Stomach smooth muscle (tissue), 2 donors: ENCODE results near the gene CDC42BPA.

Experiments used
- H3K27ac ChIP-seq: one replicate; pipeline ENCODE4 v1.7.0; 2013; ENCODE audit warnings: mild to moderate bottlenecking, low read length, inconsistent platforms
- H3K27me3 ChIP-seq, 2 donors: one replicate each; pipeline ENCODE4 v1.7.0; 2013; ENCODE audit warnings: low read length in 2 of 2; ENCODE audit not compliant: insufficient read depth in 2 of 2, control insufficient read depth in 1 of 2
- H3K36me3 ChIP-seq, 2 donors: one replicate each; pipeline ENCODE4 v1.7.0; 2013; ENCODE audit warnings: low read length in 2 of 2; ENCODE audit not compliant: control insufficient read depth in 2 of 2, insufficient read depth in 2 of 2
- H3K4me1 ChIP-seq: one replicate; pipeline ENCODE4 v1.7.0; 2013; ENCODE audit warnings: low read length; ENCODE audit not compliant: control insufficient read depth, insufficient read depth
- H3K4me3 ChIP-seq, 2 donors: one replicate each; pipeline ENCODE4 v1.7.0; 2013; ENCODE audit warnings: low read length in 2 of 2
- H3K9ac ChIP-seq, 2 donors: one replicate each; pipeline ENCODE4 v1.7.0; 2013; ENCODE audit warnings: low read length in 2 of 2, mild to moderate bottlenecking in 1 of 2
- H3K9me3 ChIP-seq, 2 donors: one replicate each; pipeline ENCODE4 v1.7.0; 2013; ENCODE audit warnings: low read length in 2 of 2; ENCODE audit not compliant: control insufficient read depth in 2 of 2
- donor health status: healthy.
- donor health status: Pancreatic carcinoma.

Gene CDC42BPA

DNA sequence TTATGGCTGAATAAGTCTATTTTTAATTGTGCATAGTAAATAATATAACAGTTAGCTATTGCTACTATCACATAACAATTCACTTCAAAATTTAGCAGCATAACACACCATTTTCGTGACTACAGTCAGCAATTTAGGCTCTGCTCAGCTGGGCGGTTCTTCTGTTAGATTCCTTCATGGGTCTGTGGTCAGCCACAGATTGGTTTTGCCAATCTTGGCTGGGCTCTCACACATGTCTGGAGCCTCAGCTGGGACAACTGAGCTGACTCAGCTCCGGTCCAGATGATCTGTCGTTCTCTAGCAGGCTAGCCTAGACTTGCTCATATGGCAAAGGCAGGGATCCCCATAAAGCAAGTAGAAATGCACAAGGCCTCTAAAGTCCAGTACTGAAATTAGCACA lies 15.1 kb upstream of the CDC42BPA start:
- H3K27me3 ChIP-seq: no peaks in the 10 kb centered on the region
- no peaks in the 10 kb centered on the region for H3K4me1 ChIP-seq
- H3K4me3 ChIP-seq: no peak overlapping the region
- no peaks in the 10 kb centered on the region for H3K9me3 ChIP-seq
- no peak overlapping the region for H3K27ac ChIP-seq
- no peak overlapping the region for H3K9ac ChIP-seq
- H3K36me3 ChIP-seq: no peaks in the 10 kb centered on the region

DNA sequence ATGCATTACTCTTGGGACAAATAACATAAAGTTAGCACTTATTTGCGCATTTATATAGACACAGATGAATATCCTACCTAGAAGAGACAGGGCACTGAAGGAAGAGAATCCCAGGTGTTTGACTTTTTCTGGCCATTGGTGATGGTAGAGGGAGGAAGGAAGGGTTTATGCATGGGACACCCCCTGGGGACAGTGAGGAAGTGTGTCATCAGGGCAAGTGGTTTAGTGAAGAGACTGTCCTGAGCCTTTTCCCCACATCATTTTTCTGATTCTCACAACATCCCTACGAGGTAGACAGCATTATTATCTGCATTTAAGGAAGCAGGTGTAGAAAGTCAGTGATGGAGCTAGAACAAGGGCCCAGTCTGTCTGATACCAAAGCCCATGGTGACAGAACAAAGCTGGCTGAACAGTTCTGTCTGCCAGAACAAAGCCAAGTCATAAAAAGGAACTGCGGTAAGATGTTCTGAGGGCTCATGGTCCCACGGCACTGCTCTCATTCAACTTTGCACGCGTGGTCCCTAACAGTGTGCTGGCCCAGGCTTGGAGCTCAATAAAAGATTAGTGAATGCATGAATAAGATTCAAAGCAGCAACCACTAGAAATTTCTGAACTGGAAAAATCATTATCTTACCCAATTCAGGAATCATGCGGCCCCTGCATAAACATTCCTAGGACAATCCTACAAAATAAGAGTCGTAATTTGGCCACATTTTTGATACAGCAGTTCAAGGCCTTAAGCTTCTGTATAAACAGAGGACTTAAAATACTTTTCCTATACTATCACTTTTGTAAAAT lies 12.2 kb upstream of the CDC42BPA start:
- Histone ChIP-seq H3K4me1 (no peaks in the 10 kb centered on the region), H3K9ac (no peak overlapping the region), H3K9me3 (no peaks in the 10 kb centered on the region), H3K27ac (no peak overlapping the region), H3K36me3 (no peaks in the 10 kb centered on the region), H3K4me3 (no peak overlapping the region), H3K27me3 (no peaks in the 10 kb centered on the region)

DNA sequence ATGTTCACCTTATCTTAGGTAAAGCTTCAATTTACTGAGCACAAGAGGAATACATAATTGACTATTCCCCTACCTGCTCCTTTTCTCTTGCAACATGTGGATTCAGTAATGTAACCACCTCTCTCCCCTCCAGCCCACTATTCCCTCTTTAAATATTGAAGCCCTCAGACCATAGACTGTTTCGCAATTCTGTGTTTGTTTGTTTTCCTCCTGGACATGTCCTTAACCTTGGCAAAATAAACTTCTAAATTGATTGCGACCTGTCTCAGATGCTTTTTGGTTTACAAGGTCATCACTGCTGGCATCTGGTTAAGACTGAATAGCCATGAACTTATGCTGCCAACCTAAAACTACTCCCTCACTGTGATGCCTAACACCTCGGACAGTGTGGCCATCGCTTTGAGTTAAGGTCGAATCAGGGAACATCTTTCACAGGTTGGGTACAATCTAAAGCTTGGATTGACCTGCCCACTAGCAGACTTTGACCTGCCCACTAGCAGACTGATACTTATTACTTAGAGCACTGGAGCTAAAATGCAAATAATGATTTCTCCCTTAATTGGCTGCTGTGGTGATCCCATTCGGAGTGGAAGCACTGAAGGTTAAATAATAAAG lies 10.2 kb upstream of the CDC42BPA start:
- Histone ChIP-seq H3K4me3 (no peak overlapping the region), H3K27ac (no peak overlapping the region), H3K9me3 (no peaks in the 10 kb centered on the region), H3K36me3 (no peaks in the 10 kb centered on the region), H3K4me1 (no peaks in the 10 kb centered on the region), H3K27me3 (no peaks in the 10 kb centered on the region), H3K9ac (no peak overlapping the region)

DNA sequence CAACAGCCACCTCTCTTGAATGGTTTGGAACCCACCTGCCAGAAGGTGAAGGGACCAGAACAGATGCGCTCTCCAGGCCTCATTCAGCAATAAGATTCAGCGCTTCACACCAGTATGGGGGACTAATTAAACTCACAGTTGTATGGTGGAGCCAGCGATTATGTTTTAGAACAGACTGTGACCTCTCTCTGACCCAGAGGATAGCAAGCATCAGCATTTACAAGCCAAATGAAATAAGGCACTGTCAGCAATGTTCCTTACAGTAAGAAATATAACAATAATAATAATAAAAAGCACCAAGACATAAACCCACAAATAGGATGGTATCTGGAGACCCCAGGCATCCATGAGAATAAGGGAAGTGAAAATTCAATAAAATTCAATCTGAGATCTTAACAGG lies 6.9 kb upstream of the CDC42BPA start:
- H3K27me3 ChIP-seq: no peaks in the 10 kb centered on the region
- no peaks in the 10 kb centered on the region for H3K36me3 ChIP-seq
- H3K4me1 ChIP-seq: no peaks in the 10 kb centered on the region
- H3K4me3 ChIP-seq: no peak overlapping the region
- H3K9ac ChIP-seq: no peak overlapping the region
- H3K9me3 ChIP-seq: no peaks in the 10 kb centered on the region
- no peak overlapping the region for H3K27ac ChIP-seq

DNA sequence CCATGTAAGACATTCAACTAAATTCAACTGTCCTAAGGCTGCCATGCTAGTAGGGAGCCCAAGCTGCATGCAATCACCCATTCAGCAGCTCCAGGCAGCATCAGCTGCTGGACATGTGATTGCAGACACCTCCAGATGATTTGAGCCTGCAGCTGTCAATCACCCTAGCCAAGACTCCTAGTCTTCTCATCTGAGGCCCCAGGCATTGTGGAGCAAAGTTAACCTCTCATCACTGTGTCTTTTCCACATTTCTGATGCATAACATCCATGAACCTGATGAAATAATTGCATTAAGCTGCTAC lies 5.6 kb upstream of the CDC42BPA start:
- Histone ChIP-seq H3K36me3 (no peaks in the 10 kb centered on the region), H3K27me3 (no peaks in the 10 kb centered on the region), H3K27ac (no peak overlapping the region), H3K9ac (no peak overlapping the region), H3K4me1 (peaks cover 6% of the 10 kb centered on the region), H3K9me3 (no peaks in the 10 kb centered on the region), H3K4me3 (no peak overlapping the region)

DNA sequence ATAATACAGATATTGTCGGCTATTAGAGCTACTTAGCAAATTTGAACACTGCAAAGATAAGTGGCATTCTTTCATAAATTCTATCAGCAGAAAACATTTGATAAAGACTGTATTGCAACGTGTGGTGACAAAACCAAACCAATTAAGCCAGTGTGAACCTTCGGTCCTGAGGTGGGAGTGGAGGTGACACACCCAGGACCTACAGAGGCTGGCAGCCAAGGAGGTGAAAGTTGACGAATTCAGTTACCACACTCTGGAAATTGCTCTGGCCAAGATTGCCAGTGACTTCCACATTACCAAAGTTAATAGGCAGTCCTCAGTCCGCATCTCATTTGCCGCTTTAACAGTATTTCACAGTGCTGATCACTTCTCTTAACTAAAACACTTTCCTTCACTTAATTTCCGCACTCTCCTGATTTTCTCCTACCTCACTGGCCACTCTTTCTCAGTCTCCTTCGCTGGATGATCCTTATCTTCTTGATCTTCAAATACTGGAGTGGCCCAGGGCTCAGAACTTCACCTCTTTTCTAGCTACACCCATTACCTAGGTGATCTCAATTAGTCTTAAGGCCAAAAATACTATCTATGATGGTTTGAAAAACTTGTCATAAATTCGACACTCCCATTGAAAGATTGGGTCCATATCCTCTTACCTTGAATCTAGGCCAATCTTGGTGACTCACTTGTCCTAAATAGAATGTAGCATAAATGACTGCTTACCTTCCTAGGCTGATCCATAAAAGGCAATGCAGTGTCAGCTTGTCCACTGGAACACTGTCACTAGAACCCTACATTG lies 5.1 kb upstream of the CDC42BPA start:
- Histone ChIP-seq H3K4me1 (peaks cover 6% of the 10 kb centered on the region), H3K9ac (no peak overlapping the region), H3K4me3 (no peak overlapping the region), H3K9me3 (no peaks in the 10 kb centered on the region), H3K27me3 (no peaks in the 10 kb centered on the region), H3K36me3 (no peaks in the 10 kb centered on the region), H3K27ac (no peak overlapping the region)

DNA sequence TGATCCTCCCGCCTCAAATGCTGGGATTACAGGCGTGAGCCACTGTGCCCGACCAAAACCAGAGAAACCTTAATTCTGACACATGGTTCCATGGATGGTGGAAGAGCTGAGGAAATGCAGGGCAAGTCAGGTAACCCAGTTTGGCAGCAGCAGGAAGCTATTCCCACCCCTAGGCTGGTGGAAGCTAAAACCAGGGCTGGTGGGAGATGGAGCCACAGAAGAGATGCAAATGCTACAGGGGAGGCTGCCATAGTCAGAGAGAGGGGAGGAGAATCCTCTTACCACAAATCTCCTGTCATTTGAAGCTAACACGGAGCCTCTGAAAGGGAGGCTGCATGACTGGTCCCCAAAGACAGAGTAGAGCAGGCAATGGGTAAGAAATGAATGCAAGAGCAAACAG lies 4.1 kb upstream of the CDC42BPA start:
- peaks cover 6% of the 10 kb centered on the region for H3K4me1 ChIP-seq
- H3K9ac ChIP-seq: no peak overlapping the region
- H3K4me3 ChIP-seq: no peak overlapping the region
- no peaks in the 10 kb centered on the region for H3K9me3 ChIP-seq
- H3K27ac ChIP-seq: no peak overlapping the region
- H3K36me3 ChIP-seq: no peaks in the 10 kb centered on the region
- no peaks in the 10 kb centered on the region for H3K27me3 ChIP-seq

DNA sequence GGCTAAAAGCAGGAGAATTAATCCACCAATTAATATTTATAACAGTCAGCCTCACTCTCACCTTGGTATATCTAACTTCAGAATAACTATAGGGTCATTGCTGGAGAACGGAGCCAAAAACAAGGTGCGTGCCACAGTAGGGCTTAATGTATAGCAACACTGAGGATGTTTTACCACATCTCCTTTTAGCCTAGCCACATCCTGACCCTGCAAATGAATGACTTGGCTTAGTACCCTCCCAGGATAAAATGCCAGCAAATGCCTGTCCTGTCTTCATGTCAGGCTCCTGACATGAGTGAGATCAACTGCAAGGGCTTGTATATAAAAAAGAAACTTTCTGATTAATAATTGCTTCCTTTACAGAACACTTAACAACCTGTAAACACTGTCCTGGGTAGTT lies 2.7 kb upstream of the CDC42BPA start:
- Histone ChIP-seq H3K4me3 (no peak overlapping the region), H3K9me3 (no peaks in the 10 kb centered on the region), H3K27ac (no peak overlapping the region), H3K36me3 (no peaks in the 10 kb centered on the region), H3K4me1 (peaks cover 6% of the 10 kb centered on the region), H3K9ac (no peak overlapping the region), H3K27me3 (no peaks in the 10 kb centered on the region)

DNA sequence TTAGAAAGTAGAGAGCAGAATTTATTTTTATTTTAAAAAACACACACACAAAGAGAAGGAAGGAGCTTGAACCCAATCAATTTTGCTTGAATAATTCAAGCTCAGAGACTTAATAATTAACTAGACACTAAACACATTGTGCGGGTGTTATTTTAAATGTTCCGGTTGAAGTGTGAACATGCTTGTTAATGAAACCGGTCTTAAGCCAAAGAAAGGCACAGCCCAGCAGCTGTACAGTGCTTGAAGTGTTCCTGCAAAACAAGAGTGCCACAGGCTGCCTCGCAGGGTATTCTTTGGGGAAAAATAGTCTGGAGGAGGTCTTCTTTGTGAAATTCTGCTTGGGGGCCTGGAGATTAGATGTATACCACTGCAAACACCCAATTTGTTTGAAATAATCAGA lies 2.2 kb upstream of the CDC42BPA start:
- Histone ChIP-seq H3K9ac (no peak overlapping the region), H3K9me3 (no peaks in the 10 kb centered on the region), H3K4me1 (peaks cover 6% of the 10 kb centered on the region), H3K4me3 (no peak overlapping the region), H3K27ac (no peak overlapping the region), H3K27me3 (no peaks in the 10 kb centered on the region), H3K36me3 (no peaks in the 10 kb centered on the region)

DNA sequence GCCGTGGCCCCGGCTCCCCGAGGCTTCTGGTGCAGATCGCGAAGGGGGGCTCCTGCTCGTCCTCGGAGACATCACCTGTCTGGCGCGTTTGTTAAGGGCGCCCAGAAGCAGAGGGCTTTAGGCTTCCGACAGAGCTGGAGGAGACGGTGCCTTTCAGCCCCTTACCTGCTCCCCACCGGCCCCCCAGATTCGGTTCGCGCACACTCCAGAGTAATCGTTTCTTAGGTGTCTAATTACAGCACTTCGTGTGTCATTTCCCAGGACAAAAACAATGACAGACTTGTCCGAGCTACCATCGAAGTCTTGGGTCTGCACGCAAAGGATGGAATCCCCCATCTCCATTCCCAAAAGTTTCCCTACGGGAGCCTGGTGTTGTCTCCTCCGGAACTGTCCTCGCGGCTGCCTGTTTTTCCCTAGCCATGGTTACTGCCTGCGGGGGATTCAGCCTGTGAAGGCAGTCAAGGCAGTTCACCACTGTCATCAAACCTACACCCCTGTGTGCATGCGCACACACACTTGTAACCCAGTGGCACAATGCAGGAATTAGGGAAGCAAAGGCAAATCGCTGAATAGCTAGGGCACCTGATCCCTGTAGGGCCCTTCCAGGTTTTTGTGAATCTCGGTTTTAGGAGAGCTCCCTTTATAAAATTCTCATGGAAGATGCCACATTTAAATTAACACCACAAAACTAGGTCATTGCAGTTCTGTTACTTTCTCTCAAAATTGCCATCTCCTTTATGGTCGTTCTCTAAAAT lies 738 bp upstream of the CDC42BPA start:
- H3K27me3 ChIP-seq: no peaks in the 10 kb centered on the region
- H3K4me3 ChIP-seq: peak overlapping the region; percentile 82
- peaks cover 6% of the 10 kb centered on the region for H3K4me1 ChIP-seq
- H3K9me3 ChIP-seq: no peaks in the 10 kb centered on the region
- H3K36me3 ChIP-seq: no peaks in the 10 kb centered on the region
- H3K27ac ChIP-seq: peak overlapping the region; percentile 81
- H3K9ac ChIP-seq: peak overlapping the region; percentile 84
